Measurements from ENCODE around the gene SLC17A4. TPM values are rescaled to one million over a fixed set of nuclear protein-coding genes. Genes with fewer than 3 reads are reported as not detected.

Gene SLC17A4
- polyA plus RNA-seq, 4 donors = 3.1 to 46.8 (median 19.9) TPM

DNA sequence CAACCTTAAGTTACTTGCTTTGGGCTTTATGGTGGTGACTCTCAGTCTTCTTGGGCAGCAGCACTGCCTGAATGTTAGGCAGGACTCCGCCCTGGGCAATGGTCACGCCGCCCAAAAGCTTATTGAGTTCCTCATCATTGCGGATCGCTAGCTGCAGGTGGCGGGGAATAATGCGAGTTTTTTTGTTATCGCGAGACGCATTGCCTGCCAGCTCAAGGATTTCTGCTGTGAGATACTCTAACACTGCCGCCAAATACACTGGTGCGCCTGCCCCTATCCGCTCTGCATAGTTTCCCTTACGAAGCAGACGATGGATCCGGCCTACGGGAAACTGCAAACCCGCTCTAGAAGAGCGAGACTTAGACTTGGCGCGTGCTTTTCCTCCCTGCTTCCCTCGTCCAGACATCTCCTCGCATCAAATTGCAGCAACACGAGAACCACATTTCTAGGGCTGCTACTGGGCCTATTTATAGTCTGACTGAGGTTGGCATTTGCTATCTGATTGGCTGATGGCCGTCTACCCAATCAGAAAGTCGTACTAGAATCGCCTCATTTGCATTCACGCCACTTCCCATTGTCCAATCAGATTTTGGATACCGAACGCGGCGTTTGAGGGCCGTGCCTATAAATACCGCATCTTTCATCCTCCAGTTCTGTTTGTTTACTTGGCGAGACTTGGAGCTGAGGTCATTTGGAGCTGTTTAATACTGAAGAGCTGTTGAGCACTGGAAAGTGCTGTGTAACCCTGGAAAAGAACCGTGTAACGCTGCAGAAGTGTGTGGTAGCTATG is 28.2 kb upstream of the SLC17A4 start:
- Histone ChIP-seq H3K27me3 (ENCODE audit: control insufficient read depth in 3 of 3, insufficient read depth in 3 of 3, low read length in 3 of 3) (no peaks in the 10 kb centered on the region), H3K4me1 (ENCODE audit: control insufficient read depth in 3 of 3, insufficient read depth in 2 of 3, low read depth in 1 of 3, low read length in 2 of 3) (no peaks in the 10 kb centered on the region), H3K4me3 (ENCODE audit: low read depth in 1 of 3, low read length in 3 of 3) (no peak overlapping the region), H3K36me3 (ENCODE audit: control insufficient read depth in 3 of 3, insufficient read depth in 2 of 3, low read depth in 1 of 3, low read length in 3 of 3) (no peaks in the 10 kb centered on the region), H3K27ac (ENCODE audit: low read depth in 1 of 3, low read length in 2 of 3) (no peak overlapping the region), H3K9me3 (ENCODE audit: control insufficient read depth in 2 of 2, insufficient read depth in 1 of 2, low read depth in 1 of 2, low read length in 1 of 2) (peaks cover 0 to 12% of the 10 kb centered on the region in 2 donors)
- WGBS, 3 donors = 93 to 95% (median 94%) methylated on average over 37 of the region's 37 CpGs
- DNase-seq = no peak
- FAIRE-seq = no peak

DNA sequence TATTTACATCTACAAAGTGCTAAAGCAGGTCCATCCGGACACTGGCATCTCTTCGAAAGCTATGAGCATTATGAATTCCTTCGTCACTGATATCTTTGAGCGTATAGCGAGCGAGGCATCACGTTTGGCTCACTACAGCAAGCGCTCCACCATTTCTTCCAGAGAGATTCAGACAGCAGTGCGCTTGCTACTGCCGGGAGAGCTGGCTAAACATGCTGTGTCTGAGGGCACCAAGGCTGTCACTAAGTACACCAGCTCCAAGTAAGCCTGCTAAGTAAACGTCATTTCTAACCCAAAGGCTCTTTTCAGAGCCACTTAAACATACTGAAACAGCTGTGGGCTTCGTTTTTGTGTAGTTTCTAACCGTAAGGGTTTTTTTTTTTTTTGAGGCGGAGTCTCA is 27.5 kb upstream of the SLC17A4 start:
- FAIRE-seq (no peak), DNase-seq (no peak)
- H3K9me3 ChIP-seq (ENCODE audit: control insufficient read depth in 2 of 2, insufficient read depth in 1 of 2, low read depth in 1 of 2, low read length in 1 of 2) = peaks cover 0 to 12% of the 10 kb centered on the region in 2 donors
- no peaks in the 10 kb centered on the region for H3K27me3 ChIP-seq (ENCODE audit: control insufficient read depth in 3 of 3, insufficient read depth in 3 of 3, low read length in 3 of 3)
- H3K27ac ChIP-seq (ENCODE audit: low read depth in 1 of 3, low read length in 2 of 3) = no peak overlapping the region
- WGBS, 3 donors = 88 to 91% (median 90%) methylated on average over 14 of the region's 14 CpGs
- H3K4me1 ChIP-seq (ENCODE audit: control insufficient read depth in 3 of 3, insufficient read depth in 2 of 3, low read depth in 1 of 3, low read length in 2 of 3) = no peaks in the 10 kb centered on the region
- no peaks in the 10 kb centered on the region for H3K36me3 ChIP-seq (ENCODE audit: control insufficient read depth in 3 of 3, insufficient read depth in 2 of 3, low read depth in 1 of 3, low read length in 3 of 3)
- H3K4me3 ChIP-seq (ENCODE audit: low read depth in 1 of 3, low read length in 3 of 3) = no peak overlapping the region

DNA sequence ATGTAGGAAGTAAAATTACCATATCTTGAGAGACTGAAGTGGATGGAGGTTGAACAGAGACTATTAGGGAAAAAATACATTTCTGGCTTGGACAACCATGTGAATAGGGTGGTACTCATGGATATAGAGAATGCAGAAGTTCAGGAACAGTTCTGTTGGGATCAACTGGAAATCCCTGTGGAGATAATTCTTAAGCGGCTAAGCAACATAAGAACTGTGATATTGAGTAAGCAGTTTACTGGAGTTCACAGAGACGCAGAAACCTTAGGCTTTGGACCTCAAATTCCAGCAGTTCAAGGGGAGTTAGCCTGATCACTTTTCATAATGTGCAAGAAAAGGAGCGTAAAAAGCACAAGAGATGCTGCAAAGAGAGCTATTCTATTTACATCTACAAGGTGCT is 23.6 kb upstream of the SLC17A4 start:
- Histone ChIP-seq H3K4me1 (ENCODE audit: control insufficient read depth in 3 of 3, insufficient read depth in 2 of 3, low read depth in 1 of 3, low read length in 2 of 3) (no peaks in the 10 kb centered on the region), H3K27ac (ENCODE audit: low read depth in 1 of 3, low read length in 2 of 3) (no peak overlapping the region), H3K4me3 (ENCODE audit: low read depth in 1 of 3, low read length in 3 of 3) (no peak overlapping the region), H3K27me3 (ENCODE audit: control insufficient read depth in 3 of 3, insufficient read depth in 3 of 3, low read length in 3 of 3) (peaks cover 0 to 4% (median 0%) of the 10 kb centered on the region in 3 donors), H3K36me3 (ENCODE audit: control insufficient read depth in 3 of 3, insufficient read depth in 2 of 3, low read depth in 1 of 3, low read length in 3 of 3) (no peaks in the 10 kb centered on the region), H3K9me3 (ENCODE audit: control insufficient read depth in 2 of 2, insufficient read depth in 1 of 2, low read depth in 1 of 2, low read length in 1 of 2) (peaks cover 0 to 10% of the 10 kb centered on the region in 2 donors)
- no peak for DNase-seq
- 90 to 94% (median 92%) methylated on average over 3 of the region's 3 CpGs for WGBS, 3 donors
- FAIRE-seq = no peak

DNA sequence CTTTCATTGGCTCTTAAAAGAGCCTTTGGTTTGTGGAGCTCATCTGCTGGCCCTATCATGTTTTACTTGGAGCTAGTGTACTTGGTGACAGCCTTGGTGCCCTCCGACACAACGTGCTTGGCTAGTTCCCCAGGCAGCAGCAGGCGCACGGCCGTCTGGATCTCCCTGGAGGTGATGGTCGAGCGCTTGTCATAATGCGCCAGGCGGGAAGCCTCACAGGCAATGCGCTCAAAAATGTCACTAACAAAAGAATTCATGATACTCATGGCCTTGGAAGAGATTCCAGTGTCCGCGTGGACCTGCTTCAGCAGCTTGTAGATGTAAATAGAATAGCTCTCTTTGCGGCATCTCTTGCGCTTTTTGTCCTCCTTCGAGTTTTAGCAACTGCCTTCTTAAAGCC is 22.8 kb upstream of the SLC17A4 start:
- no peak for FAIRE-seq
- DNase-seq = no peak
- 93 to 98% (median 98%) methylated on average over 15 of the region's 15 CpGs for WGBS, 3 donors
- peaks cover 0 to 5% of the 10 kb centered on the region in 2 donors for H3K9me3 ChIP-seq (ENCODE audit: control insufficient read depth in 2 of 2, insufficient read depth in 1 of 2, low read depth in 1 of 2, low read length in 1 of 2)
- no peak overlapping the region for H3K27ac ChIP-seq (ENCODE audit: low read depth in 1 of 3, low read length in 2 of 3)
- peaks cover 0 to 4% (median 0%) of the 10 kb centered on the region in 3 donors for H3K27me3 ChIP-seq (ENCODE audit: control insufficient read depth in 3 of 3, insufficient read depth in 3 of 3, low read length in 3 of 3)
- no peak overlapping the region for H3K4me3 ChIP-seq (ENCODE audit: low read depth in 1 of 3, low read length in 3 of 3)
- H3K4me1 ChIP-seq (ENCODE audit: control insufficient read depth in 3 of 3, insufficient read depth in 2 of 3, low read depth in 1 of 3, low read length in 2 of 3) = no peaks in the 10 kb centered on the region
- no peaks in the 10 kb centered on the region for H3K36me3 ChIP-seq (ENCODE audit: control insufficient read depth in 3 of 3, insufficient read depth in 2 of 3, low read depth in 1 of 3, low read length in 3 of 3)

DNA sequence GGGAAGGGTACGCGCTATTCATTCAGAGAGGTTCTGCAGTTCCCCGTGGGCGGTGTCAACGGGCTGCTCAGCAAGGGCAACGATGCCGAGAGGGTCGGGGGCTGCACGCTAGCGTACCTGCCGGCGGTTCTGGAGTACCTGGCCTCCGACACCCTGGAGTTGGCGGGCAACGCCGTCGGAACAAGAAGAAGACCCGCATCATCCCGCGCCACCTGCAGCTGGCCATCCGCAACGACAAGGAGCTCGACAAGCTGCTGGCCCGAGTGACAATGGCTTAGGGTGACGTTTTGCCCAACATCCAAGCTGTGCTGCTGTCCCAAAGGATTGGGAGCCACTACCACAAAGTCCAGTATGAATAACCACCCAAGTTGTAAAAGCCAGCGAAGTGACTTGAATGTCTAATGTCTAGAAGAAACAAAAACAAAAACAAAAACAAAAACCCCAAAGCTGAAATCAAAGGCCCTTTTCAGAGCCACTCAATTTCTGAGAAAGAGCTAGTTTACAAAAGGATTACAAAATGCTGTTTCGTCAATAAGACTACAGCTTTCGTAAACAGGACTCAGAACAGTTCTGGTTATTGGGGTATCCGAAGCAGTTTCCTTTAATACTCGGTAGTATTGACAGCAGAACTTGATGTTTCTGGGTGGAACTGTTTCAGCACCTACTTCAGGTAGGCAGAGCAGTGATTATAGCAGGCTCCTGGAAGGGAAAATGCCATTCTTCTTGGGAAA is 21.9 kb upstream of the SLC17A4 start:
- Histone ChIP-seq H3K36me3 (ENCODE audit: control insufficient read depth in 3 of 3, insufficient read depth in 2 of 3, low read depth in 1 of 3, low read length in 3 of 3) (no peaks in the 10 kb centered on the region), H3K4me3 (ENCODE audit: low read depth in 1 of 3, low read length in 3 of 3) (no peak overlapping the region), H3K4me1 (ENCODE audit: control insufficient read depth in 3 of 3, insufficient read depth in 2 of 3, low read depth in 1 of 3, low read length in 2 of 3) (no peaks in the 10 kb centered on the region), H3K27me3 (ENCODE audit: control insufficient read depth in 3 of 3, insufficient read depth in 3 of 3, low read length in 3 of 3) (peaks cover 0 to 4% (median 0%) of the 10 kb centered on the region in 3 donors), H3K9me3 (ENCODE audit: control insufficient read depth in 2 of 2, insufficient read depth in 1 of 2, low read depth in 1 of 2, low read length in 1 of 2) (peaks cover 0 to 10% of the 10 kb centered on the region in 2 donors), H3K27ac (ENCODE audit: low read depth in 1 of 3, low read length in 2 of 3) (no peak overlapping the region)
- 56 to 67% (median 61%) methylated on average over 30 of the region's 30 CpGs for WGBS, 3 donors
- FAIRE-seq (no peak), DNase-seq (no peak)

DNA sequence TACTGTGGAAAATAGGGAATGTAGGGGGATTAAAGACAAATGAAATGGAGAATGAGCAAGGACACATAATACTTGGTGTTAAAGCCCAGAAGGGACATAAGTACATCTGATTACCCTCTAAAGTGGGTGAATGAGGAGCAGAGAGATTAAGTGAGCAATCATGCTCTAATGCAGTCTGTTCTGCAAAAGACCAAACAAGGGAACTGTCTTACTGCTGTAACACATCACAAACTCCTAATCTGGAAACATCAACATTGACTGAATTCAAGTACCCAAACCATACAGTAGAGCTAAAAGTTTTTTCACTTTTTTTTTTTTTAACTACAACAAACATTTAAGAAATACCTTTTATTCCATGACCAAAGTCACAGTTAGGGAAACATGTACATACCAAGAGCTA is 19.3 kb upstream of the SLC17A4 start:
- Histone ChIP-seq H3K4me1 (ENCODE audit: control insufficient read depth in 3 of 3, insufficient read depth in 2 of 3, low read depth in 1 of 3, low read length in 2 of 3) (no peaks in the 10 kb centered on the region), H3K4me3 (ENCODE audit: low read depth in 1 of 3, low read length in 3 of 3) (no peak overlapping the region), H3K9me3 (ENCODE audit: control insufficient read depth in 2 of 2, insufficient read depth in 1 of 2, low read depth in 1 of 2, low read length in 1 of 2) (peaks cover 0 to 10% of the 10 kb centered on the region in 2 donors), H3K36me3 (ENCODE audit: control insufficient read depth in 3 of 3, insufficient read depth in 2 of 3, low read depth in 1 of 3, low read length in 3 of 3) (no peaks in the 10 kb centered on the region), H3K27ac (ENCODE audit: low read depth in 1 of 3, low read length in 2 of 3) (no peak overlapping the region), H3K27me3 (ENCODE audit: control insufficient read depth in 3 of 3, insufficient read depth in 3 of 3, low read length in 3 of 3) (peaks cover 0 to 4% (median 0%) of the 10 kb centered on the region in 3 donors)
- DNase-seq (no peak), FAIRE-seq (peak; percentile 15)

DNA sequence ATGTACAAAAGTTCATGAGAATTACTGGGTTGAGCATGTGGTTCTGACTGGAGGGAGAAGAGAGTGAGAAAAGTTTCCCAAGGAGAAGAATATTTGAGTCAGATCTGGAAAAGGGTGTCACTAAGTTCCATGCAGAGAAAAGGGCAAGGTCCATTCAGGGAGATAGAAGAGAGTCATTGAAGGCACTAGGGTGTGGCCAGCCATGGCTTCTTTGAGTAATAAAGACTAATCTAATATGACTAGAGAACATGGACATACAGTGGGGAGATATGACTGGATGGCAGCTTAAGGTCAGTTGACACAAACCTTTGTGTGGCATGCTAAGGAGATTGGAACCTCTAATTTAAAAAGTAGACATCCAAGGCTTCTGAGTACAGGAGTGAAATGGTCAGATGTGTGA is 10.7 kb upstream of the SLC17A4 start:
- Histone ChIP-seq H3K27ac (ENCODE audit: low read depth in 1 of 3, low read length in 2 of 3) (peak overlapping the region in 2 of 3 donors; percentile 14 to 75), H3K9me3 (ENCODE audit: control insufficient read depth in 2 of 2, insufficient read depth in 1 of 2, low read depth in 1 of 2, low read length in 1 of 2) (no peaks in the 10 kb centered on the region), H3K4me3 (ENCODE audit: low read depth in 1 of 3, low read length in 3 of 3) (no peak overlapping the region), H3K27me3 (ENCODE audit: control insufficient read depth in 3 of 3, insufficient read depth in 3 of 3, low read length in 3 of 3) (no peaks in the 10 kb centered on the region), H3K4me1 (ENCODE audit: control insufficient read depth in 3 of 3, insufficient read depth in 2 of 3, low read depth in 1 of 3, low read length in 2 of 3) (peaks cover 0 to 20% (median 2%) of the 10 kb centered on the region in 3 donors), H3K36me3 (ENCODE audit: control insufficient read depth in 3 of 3, insufficient read depth in 2 of 3, low read depth in 1 of 3, low read length in 3 of 3) (no peaks in the 10 kb centered on the region)
- FAIRE-seq = no peak
- peak; percentile 84 for DNase-seq

DNA sequence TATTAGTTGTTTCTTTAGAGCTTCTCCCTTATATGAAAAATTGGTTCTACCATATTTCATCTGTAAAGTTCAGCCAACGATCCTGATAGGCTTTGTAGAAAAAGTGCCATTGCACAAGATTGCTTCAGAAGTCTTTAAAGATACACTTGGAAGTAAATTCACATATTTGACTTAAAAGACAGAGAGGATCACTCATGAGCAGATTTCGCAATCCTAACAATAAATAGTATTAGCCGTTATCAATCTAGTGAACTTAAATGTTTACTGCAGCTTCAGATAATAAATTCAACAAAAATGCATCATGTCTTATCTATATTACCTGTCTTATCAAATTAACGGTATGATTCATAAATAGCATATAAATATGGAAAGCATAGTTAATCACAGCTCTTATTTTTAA is 8.7 kb upstream of the SLC17A4 start:
- Histone ChIP-seq H3K36me3 (ENCODE audit: control insufficient read depth in 3 of 3, insufficient read depth in 2 of 3, low read depth in 1 of 3, low read length in 3 of 3) (no peaks in the 10 kb centered on the region), H3K27ac (ENCODE audit: low read depth in 1 of 3, low read length in 2 of 3) (peak overlapping the region in 1 of 3 donors; percentile 4), H3K9me3 (ENCODE audit: control insufficient read depth in 2 of 2, insufficient read depth in 1 of 2, low read depth in 1 of 2, low read length in 1 of 2) (no peaks in the 10 kb centered on the region), H3K4me3 (ENCODE audit: low read depth in 1 of 3, low read length in 3 of 3) (no peak overlapping the region), H3K4me1 (ENCODE audit: control insufficient read depth in 3 of 3, insufficient read depth in 2 of 3, low read depth in 1 of 3, low read length in 2 of 3) (peaks cover 3 to 35% (median 5%) of the 10 kb centered on the region in 3 donors), H3K27me3 (ENCODE audit: control insufficient read depth in 3 of 3, insufficient read depth in 3 of 3, low read length in 3 of 3) (no peaks in the 10 kb centered on the region)
- FAIRE-seq (no peak), DNase-seq (peak in 1 of 2 donors; percentile 50)
- WGBS, 3 donors = 9 to 60% (median 37%) methylated on average over 4 of the region's 4 CpGs
